ENCODE data around the gene OR10A4. TPM values are rescaled to one million over a fixed set of nuclear protein-coding genes. Genes with fewer than 3 reads are reported as not detected.

Gene OR10A4
- not detected for total RNA-seq
- not detected for polyA plus RNA-seq (ENCODE audit: insufficient read length in 6 of 6)
- long read RNA-seq, donor 1 = 0 reads
- long read RNA-seq, donor 2 = 0 reads
- long read RNA-seq, donor 3 = 0 reads
- long read RNA-seq, donor 4 = 0 reads
- long read RNA-seq, donor 5 = 0 reads
- long read RNA-seq, donor 6 = 0 reads
- long read RNA-seq, donor 7 = 0 reads
- long read RNA-seq, donor 8 = 0 reads
- long read RNA-seq, donor 9 = 0 reads
- long read RNA-seq, donor 10 = 0 reads
- long read RNA-seq, donor 11 = 0 reads
- long read RNA-seq, donor 12 = 0 reads

DNA sequence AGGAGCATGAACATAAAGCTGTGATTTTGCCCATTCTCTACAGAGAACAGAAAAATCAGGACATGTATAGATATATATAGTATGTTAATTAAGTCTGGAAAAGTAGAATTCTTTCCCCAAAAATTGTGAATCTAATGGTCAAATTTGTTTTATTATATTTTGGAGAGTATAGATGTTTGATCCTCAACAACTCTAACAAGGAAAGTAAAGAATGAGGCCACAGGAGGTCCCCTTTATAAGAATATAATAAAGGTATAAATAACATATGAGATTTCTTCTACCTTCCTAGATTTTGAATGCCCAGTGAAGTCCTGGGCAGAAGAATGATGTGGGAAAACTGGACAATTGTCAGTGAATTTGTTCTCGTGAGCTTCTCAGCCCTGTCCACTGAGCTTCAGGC lies at the start of gene OR10A4:
Gene OR10A4, plus strand, starts transcription at position 301 of the 400 bp plus-strand sequence. Its CDS starts 23 bp downstream, at position 324.
- no peak within 1 kb of the TSS for H3K27ac ChIP-seq
- TF ChIP-seq, protein P1, sequence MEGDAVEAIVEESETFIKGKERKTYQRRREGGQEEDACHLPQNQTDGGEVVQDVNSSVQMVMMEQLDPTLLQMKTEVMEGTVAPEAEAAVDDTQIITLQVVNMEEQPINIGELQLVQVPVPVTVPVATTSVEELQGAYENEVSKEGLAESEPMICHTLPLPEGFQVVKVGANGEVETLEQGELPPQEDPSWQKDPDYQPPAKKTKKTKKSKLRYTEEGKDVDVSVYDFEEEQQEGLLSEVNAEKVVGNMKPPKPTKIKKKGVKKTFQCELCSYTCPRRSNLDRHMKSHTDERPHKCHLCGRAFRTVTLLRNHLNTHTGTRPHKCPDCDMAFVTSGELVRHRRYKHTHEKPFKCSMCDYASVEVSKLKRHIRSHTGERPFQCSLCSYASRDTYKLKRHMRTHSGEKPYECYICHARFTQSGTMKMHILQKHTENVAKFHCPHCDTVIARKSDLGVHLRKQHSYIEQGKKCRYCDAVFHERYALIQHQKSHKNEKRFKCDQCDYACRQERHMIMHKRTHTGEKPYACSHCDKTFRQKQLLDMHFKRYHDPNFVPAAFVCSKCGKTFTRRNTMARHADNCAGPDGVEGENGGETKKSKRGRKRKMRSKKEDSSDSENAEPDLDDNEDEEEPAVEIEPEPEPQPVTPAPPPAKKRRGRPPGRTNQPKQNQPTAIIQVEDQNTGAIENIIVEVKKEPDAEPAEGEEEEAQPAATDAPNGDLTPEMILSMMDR (IDR thresholded peaks at IDR 0.05) = no peak
- no peaks in the 10 kb centered on the region for H3K36me3 ChIP-seq
- no peaks in the 10 kb centered on the region for H3K4me1 ChIP-seq
- intact Hi-C loops (cut with DNase I) = no loop called here
- no peak for ATAC-seq
- peaks cover 0 to 2% of the 10 kb centered on the region in 2 donors for H3K9me3 ChIP-seq
- no peaks in the 10 kb centered on the region for H3K27me3 ChIP-seq
- no peak within 1 kb of the TSS for H3K4me3 ChIP-seq
- no peak for DNase-seq

- Histone ChIP-seq H3K4me1 (no peaks in the 10 kb centered on the region), H3K36me3 (no peaks in the 10 kb centered on the region), H3K27me3 (no peaks in the 10 kb centered on the region), H3K4me3 (no peak overlapping the region), H3K9me3 (no peaks in the 10 kb centered on the region), H3K27ac (no peak overlapping the region)
- intact Hi-C loops (cut with DNase I) = no loop called here
- DNase-seq (no peak), ATAC-seq (no peak)
- TF ChIP-seq, protein P1 (IDR thresholded peaks at IDR 0.05) = no peak
Measured at GRCh38 chr11:6828103-6828502, 48.3 kb upstream of the OR10A4 start.

- Histone ChIP-seq H3K4me3 (no peak overlapping the region), H3K4me1 (no peaks in the 10 kb centered on the region), H3K36me3 (no peaks in the 10 kb centered on the region), H3K27me3 (no peaks in the 10 kb centered on the region), H3K9me3 (no peaks in the 10 kb centered on the region), H3K27ac (no peak overlapping the region)
- TF ChIP-seq, protein P1 (IDR thresholded peaks at IDR 0.05) = no peak
- intact Hi-C loops (cut with DNase I) = no loop called here
- ATAC-seq (no peak), DNase-seq (no peak)
Measured at GRCh38 chr11:6833356-6833755, 43.1 kb upstream of the OR10A4 start.

DNA sequence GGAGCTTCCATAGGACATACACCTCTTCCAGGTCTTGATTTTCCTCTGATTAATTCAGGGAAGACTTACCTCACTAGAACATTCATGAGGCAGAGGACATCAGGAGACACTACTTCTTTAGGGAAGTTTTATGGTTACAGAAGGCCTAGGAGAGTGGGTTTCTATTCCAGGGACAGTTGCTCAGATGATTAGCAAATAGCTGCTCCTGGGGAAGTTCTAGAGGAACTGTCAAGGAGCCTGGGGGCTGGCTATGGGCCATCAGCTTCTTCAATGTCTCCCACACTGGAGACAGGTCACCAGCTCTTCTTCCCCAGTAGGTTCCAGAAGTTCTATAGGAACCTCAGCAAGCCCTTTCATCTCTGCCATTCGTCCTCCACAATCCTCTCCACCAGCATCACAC lies 42.4 kb upstream of the OR10A4 start:
- no peaks in the 10 kb centered on the region for H3K4me1 ChIP-seq
- DNase-seq (no peak), ATAC-seq (no peak)
- H3K4me3 ChIP-seq = no peak overlapping the region
- H3K27ac ChIP-seq = no peak overlapping the region
- TF ChIP-seq, protein P1 (IDR thresholded peaks at IDR 0.05) = no peak
- no peaks in the 10 kb centered on the region for H3K27me3 ChIP-seq
- intact Hi-C loops (cut with DNase I) = no loop called here
- no peaks in the 10 kb centered on the region for H3K36me3 ChIP-seq
- H3K9me3 ChIP-seq = no peaks in the 10 kb centered on the region

- Histone ChIP-seq H3K36me3 (no peaks in the 10 kb centered on the region), H3K27ac (no peak overlapping the region), H3K4me3 (no peak overlapping the region), H3K9me3 (peaks cover 0 to 2% of the 10 kb centered on the region in 2 donors), H3K27me3 (no peaks in the 10 kb centered on the region), H3K4me1 (no peaks in the 10 kb centered on the region)
- TF ChIP-seq, protein P1 (IDR thresholded peaks at IDR 0.05) = no peak
- ATAC-seq = no peak
- intact Hi-C loops (cut with DNase I) = no loop called here
- no peak for DNase-seq
Measured at GRCh38 chr11:6841694-6842093, 34.7 kb upstream of the OR10A4 start.
